Vagina (tissue), 2 donors: Measurements from ENCODE around the gene EDN1.

Experiments used
- POLR2A ChIP-seq, 2 donors: fragments of 450-650 bp; IDR thresholded peaks; one replicate each; pipeline ENCODE4 v1.6.1; 2017; ENCODE audit warnings: antibody characterized with exemption in 2 of 2, mild to moderate bottlenecking in 2 of 2, moderate library complexity in 2 of 2
- TF ChIP-seq, protein P1 (sequence below), 3 experiments: fragments of 450-650 bp in 2 of 3; fragments of 200-600 bp in 1 of 3; sonication (generic) in 1 of 3; IDR thresholded peaks; one replicate each; pipeline ENCODE4 v1.5.1; 2017 to 2019; ENCODE audit warnings: antibody characterized with exemption in 3 of 3, mild to moderate bottlenecking in 2 of 3, moderate library complexity in 2 of 3

DNA sequence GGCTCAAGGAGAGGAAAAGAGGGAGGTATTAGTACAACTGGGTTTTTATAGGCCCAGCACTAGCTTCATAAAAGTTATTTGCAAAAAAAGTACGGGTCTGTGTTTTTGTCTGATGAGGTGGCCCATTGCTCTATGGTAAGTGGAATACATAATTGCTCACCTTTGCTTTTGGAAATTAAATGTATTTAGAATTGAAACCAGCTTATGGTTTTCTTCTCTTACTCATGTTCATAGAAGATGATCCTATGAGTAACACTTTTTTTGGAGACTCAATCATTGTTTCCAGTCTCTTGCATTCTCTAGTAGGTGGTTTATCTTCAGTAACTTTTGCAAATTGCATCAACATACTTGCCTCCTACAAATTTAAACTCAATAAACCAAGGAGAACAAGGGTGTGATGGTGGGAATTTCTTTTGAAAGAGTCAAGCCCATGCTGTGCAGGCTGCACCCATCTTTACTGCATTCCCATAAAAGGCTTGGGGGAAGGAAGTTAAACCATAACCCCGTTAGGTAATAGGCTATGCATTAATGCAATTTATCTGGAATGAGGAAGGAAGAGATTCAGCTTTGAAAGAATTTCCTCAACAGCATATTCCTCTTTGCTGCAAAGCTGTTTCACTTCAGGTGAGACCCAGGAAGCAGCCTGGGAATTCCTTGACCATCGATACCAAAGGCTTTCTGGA, 48.5 kb upstream of the EDN1 start:
- no peak for TF ChIP-seq POLR2A (IDR thresholded peaks at IDR 0.05)
- TF ChIP-seq, protein P1, sequence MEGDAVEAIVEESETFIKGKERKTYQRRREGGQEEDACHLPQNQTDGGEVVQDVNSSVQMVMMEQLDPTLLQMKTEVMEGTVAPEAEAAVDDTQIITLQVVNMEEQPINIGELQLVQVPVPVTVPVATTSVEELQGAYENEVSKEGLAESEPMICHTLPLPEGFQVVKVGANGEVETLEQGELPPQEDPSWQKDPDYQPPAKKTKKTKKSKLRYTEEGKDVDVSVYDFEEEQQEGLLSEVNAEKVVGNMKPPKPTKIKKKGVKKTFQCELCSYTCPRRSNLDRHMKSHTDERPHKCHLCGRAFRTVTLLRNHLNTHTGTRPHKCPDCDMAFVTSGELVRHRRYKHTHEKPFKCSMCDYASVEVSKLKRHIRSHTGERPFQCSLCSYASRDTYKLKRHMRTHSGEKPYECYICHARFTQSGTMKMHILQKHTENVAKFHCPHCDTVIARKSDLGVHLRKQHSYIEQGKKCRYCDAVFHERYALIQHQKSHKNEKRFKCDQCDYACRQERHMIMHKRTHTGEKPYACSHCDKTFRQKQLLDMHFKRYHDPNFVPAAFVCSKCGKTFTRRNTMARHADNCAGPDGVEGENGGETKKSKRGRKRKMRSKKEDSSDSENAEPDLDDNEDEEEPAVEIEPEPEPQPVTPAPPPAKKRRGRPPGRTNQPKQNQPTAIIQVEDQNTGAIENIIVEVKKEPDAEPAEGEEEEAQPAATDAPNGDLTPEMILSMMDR (IDR thresholded peaks at IDR 0.05), result no peak
